ENCODE measurements around the gene MAN1C1.

GRCh38 chr1:25599969-25600610, 16.5 kb upstream of the MAN1C1 start:
- TF ChIP-seq EZH2phosphoT487 (IDR thresholded peaks at IDR 0.05; ENCODE audit: low read depth) (no peak), CTCF (IDR thresholded peaks at IDR 0.05; ENCODE audit: low read depth, low read length) (no peak)

All from OCI-LY3 (cell line).